HepG2 (cell line): ENCODE measurements around the gene SIDT1. TPM values are rescaled to one million over a fixed set of nuclear protein-coding genes. Genes with fewer than 3 reads are reported as not detected.
A peak's percentile ranks its signal among the peaks of the same experiment; 100 is the strongest.

ENCODE experiments used
- ETV6 ChIP-seq: sonication (generic); formaldehyde crosslinking; conservative IDR thresholded peaks from 2 replicates; pipeline ENCODE4 v1.4.0; 2020; ENCODE audit warnings: missing genetic modification reagents
- FOXA3 ChIP-seq: IDR thresholded peaks from 2 replicates; pipeline ENCODE4 v1.6.1; 2016; ENCODE audit warnings: missing genetic modification reagents, missing compliant biosample characterization
- GATAD2A ChIP-seq: IDR thresholded peaks from 2 replicates; pipeline ENCODE4 v1.6.1; 2016
- MEIS2 ChIP-seq: sonication (generic); formaldehyde crosslinking; IDR thresholded peaks from 2 replicates; pipeline ENCODE4 v1.9.0; 2021; ENCODE audit warnings: mild to moderate bottlenecking, missing genetic modification reagents
- POLR2AphosphoS5 ChIP-seq: IDR thresholded peaks from 2 replicates; pipeline ENCODE4 v1.6.1; 2012; ENCODE audit warnings: low read depth, low read length
- RFX1 ChIP-seq: fragments of 450-650 bp; IDR thresholded peaks from 2 replicates; pipeline ENCODE4 v1.6.1; 2017
- SP1 ChIP-seq, 2 experiments: fragments of 450-650 bp in 1 of 2; sonication (generic) in 1 of 2; formaldehyde crosslinking in 1 of 2; IDR thresholded peaks; 2 replicates each; pipeline versions ENCODE4 v1.4.0 to v1.6.1; 2016 to 2020; ENCODE audit warnings: missing genetic modification reagents in 1 of 2
- SUZ12 ChIP-seq: fragments of 150-350 bp; IDR thresholded peaks from 2 replicates; pipeline ENCODE4 v1.6.1; 2014; ENCODE audit warnings: low read depth, low read length
- TEAD3 ChIP-seq: optimal IDR thresholded peaks from 2 replicates; pipeline ENCODE3; 2016; ENCODE audit warnings: borderline replicate concordance
- ZNF124 ChIP-seq: sonication (generic); formaldehyde crosslinking; IDR thresholded peaks from 2 replicates; pipeline ENCODE4 v1.4.0; 2020; ENCODE audit warnings: missing genetic modification reagents
- ZNF256 ChIP-seq: sonication (generic); formaldehyde crosslinking; conservative IDR thresholded peaks from 2 replicates; pipeline ENCODE4 v1.4.0; 2020; ENCODE audit warnings: missing genetic modification reagents
- ZNF281 ChIP-seq: sonication (generic); formaldehyde crosslinking; IDR thresholded peaks from 2 replicates; pipeline ENCODE4 v1.4.0; 2020; ENCODE audit warnings: missing genetic modification reagents, borderline replicate concordance
- polyA plus RNA-seq, 8 experiments: library from polyadenylated mRNA; depleted of rRNA in 3 of 8; stranded (reverse) in 7 of 8; unstranded in 1 of 8; fragments of >200 nt; fragmentation: Illumina TruSeq in 4 of 8; extraction: Trizol in 4 of 8; gene quantifications; 2 replicates each; pipeline versions ENCODE4 v1.2.1 to v1.2.3, GENCODE V29; 2011 to 2016; ENCODE audit warnings: low read depth in 4 of 8, missing spikeins in 1 of 8, mixed read lengths in 1 of 8; ENCODE audit not compliant: insufficient read depth in 1 of 8
- total RNA-seq, 5 experiments: library from RNA; depleted of rRNA; stranded (reverse); fragments of >200 nt; fragmentation: Illumina TruSeq; extraction: Trizol; gene quantifications; 2 replicates each; pipeline ENCODE4 v1.2.3, GENCODE V29; 2016; ENCODE audit warnings: low read depth in 1 of 5
- TF ChIP-seq, protein P1 (sequence below): sonication (generic); formaldehyde crosslinking; IDR thresholded peaks from 2 replicates; pipeline ENCODE4 v1.4.0; 2020; ENCODE audit warnings: mild to moderate bottlenecking, missing genetic modification reagents, borderline replicate concordance

Gene SIDT1
- total and polyA plus RNA-seq, 2 of the 13 experiments (the other 11 are each of a cell fraction or from before 2014, with no cell fraction given): 0.07 TPM

DNA sequence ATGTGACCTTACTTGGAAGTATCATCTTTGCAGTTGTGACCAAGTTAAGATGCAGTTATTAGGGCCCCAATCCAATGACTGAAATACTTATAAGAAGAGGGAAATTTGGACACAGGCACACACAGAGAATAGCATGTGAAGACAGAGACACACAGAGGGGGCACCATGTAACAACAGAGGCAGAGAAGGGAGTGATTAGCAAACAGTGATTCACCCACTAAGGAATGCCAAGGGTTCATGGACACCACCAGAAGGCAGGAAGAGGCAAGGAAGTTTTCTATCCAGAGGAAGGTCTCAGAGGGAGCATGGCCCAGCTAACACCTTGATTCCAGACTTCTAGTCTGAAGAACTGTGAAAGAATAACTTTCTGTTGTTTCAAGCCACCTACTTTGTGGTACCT lies 25.0 kb downstream of the SIDT1 start (continued):
- TF ChIP-seq ZNF281 (CRISPR knock-in tag): no peak
- TF ChIP-seq, protein P1, sequence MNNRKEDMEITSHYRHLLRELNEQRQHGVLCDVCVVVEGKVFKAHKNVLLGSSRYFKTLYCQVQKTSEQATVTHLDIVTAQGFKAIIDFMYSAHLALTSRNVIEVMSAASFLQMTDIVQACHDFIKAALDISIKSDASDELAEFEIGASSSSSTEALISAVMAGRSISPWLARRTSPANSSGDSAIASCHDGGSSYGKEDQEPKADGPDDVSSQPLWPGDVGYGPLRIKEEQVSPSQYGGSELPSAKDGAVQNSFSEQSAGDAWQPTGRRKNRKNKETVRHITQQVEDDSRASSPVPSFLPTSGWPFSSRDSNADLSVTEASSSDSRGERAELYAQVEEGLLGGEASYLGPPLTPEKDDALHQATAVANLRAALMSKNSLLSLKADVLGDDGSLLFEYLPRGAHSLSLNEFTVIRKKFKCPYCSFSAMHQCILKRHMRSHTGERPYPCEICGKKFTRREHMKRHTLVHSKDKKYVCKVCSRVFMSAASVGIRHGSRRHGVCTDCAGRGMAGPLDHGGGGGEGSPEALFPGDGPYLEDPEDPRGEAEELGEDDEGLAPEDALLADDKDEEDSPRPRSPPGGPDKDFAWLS (CRISPR knock-in tag): no peak
- TF ChIP-seq GATAD2A: peak; percentile 32; the same call in 1 of the 2 replicates
- no peak for TF ChIP-seq ZNF256
- TF ChIP-seq RFX1: no peak
- no peak for TF ChIP-seq SP1 (IDR thresholded peaks at IDR 0.05)
- no peak for TF ChIP-seq SP1 (CRISPR knock-in tag; IDR thresholded peaks at IDR 0.05)
- peak; percentile 72 for TF ChIP-seq TEAD3 (CRISPR knock-in tag)
- no peak for TF ChIP-seq ETV6 (CRISPR knock-in tag)
- TF ChIP-seq ZNF124 (CRISPR knock-in tag): no peak
- TF ChIP-seq MEIS2 (CRISPR knock-in tag): no peak
- TF ChIP-seq POLR2AphosphoS5: no peak
- no peak for TF ChIP-seq SUZ12
- TF ChIP-seq FOXA3: 0 out of 2 replicates have a peak, but pooled peaks have one; percentile 28
